Activated effector memory CD4-positive, alpha-beta T cell treated with Interleukin-2 at 50 U/mL for 16 hours (primary cell): ENCODE data around the gene C19orf85.
"Not testable (repeated sequence)": the region's sequence is repeated elsewhere in the genome, so short reads cannot be mapped to it uniquely, and the experiment has no call there.

Experiments
- DNase-seq: peaks from one replicate; pipeline ENCODE4 v3.0.0-alpha.2; 2020

Gene C19orf85

DNA sequence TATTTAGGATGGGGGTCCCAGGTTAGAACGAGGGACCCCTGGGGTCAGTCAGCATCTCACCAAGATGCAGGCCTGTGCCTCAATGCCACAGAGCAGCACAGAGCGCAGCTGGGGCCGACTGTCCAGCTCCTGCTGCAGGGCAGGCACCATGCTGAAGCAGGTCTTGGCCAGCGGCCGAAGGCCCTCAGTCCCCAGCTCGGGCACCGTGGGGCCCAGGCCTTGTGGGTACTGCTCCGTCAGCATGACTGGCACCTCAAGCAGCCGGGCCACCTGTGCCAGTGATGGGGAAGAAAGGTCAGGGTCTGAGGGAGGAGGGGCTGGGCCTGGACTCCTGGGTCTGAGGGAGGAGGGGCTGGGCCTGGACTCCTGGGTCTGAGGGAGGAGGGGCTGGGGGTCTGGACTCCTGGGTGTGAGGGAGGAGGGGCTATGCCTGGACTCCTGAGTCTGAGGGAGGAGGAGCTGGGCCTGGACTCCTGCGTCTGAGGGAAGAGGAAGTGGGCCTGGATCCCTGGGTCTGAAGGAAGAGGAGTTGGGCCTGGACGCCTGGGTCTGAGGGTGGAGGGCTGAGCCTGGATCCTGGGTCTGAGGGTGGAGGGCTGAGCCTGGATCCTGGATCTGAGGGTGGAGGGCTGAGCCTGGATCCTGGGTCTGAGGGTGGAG is 8.8 kb downstream of the C19orf85 start:
- no peak for DNase-seq

DNA sequence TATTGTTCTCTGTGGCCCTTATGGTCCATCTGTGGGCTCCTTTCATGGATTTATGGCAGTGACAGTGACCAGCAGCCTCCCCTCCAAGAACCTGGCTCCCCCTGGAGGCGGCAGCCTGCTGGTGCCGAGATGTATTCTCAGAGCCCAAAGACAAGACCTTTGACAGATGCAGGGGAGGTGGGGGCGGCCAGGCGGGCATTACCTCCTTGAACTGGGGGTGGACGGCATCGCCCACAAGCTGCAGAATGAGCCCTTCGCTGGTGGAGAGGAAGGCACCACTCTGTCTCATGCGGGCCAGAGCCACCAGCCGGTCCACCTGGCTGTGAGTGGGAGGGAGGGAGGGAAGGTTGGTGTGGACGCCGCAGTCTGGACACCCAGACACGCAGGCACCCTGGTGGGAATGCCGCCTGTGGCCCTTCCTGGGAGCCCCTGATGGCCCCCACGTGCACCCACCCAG is 9.7 kb downstream of the C19orf85 start:
- peak; percentile 26 for DNase-seq

DNA sequence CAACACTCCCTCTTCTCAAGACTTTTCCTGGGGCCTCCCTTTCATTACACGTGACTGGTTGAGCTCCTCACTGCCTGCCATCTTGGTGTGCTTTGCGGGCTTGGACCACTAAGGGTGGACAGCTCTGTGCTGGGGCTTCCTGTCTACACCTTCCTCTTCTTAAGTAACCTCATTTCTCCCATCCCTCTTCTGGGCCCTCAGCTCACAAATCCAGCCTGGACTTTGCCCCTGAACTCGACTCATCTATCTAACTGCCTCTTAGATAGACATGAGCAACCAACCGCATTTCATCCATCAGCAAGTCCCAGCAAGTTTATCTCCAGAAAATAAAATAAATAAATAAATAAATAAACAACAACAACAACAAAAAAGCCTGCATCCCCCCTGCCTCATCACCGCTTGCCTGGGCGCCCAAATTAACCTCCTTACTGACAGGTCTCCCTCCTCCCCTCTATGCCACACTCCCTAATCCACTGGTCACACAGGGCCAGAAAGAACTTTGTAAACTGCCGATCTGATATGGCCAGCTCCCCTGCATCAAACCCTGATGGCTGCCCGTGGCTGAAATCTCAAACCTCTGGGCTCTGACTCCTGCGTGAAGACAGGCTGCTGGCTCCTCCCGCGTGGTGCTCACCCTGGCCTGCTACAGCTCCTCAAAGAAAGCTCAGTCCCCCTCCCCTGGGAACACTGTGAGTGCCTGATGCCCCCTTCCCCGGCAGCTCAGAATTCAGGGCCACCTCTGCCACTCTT is 10.9 kb downstream of the C19orf85 start:
- no peak for DNase-seq

DNA sequence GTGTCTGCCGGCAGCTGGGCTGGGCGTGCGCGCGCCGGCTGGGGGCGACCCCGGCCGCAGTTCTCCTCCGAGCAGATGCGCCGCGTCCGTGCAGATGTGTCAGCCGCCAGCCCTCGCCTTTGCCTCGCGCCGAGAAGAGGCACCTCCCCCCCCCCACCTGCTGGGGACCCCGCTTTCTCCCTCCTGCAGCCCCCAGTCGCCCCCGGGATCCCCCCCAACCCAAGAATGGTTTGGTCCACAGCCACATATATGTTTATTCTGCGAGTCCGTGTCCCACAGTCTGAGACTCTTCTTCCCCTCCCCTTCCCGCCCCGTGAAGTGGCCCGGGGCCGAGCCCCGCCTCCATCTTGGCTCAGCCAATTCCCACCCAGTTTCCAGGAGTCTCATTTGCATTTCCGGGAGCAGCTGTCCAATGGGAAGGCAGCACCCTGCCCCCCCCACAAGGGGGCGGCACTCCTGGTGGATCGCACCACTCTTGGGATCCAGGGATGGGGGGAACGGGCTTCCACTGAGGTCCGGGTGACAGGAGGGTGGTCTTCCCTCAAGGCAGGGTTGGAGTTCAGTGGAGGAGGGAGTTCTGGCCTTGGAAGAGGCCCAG is 11.7 kb downstream of the C19orf85 start:
- DNase-seq, result no peak

DNA sequence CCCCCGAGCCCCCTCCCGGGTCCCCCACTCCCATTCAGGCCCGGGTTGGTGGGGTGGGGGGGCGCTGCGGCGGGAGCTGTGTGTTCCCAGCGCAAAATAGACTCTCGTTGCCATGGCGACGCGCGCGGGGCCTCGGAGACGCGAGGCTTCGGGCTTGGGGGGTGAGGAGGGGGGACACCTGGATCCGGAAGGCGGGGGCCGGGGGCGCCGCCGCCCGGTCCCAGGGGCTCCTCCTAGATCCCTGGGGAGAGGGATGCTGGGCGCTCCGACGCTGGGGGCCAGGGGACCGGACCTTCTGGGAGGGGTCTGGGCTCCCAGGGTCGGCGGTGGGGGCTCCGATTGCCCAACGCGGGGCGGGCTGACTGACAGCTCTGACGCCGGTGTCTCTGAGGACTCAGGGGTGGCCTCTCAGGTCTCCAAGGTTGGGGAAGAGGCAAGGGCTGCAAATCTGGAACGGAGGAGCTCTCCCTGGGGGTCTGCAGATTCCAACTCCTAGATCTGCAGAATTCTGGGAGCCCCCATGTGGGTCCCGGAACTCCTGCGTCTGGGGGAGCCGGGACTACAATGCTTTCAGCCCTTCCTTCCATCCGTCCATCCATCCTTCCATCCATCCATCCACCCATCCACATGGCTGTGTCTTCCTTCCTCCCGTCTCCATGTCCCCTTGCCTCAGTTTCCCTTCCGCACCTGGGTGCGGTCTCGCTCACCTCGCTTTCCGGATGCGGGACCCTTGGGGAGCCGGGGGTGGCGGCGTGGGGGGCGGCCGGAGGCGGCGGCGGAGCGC is 12.4 kb downstream of the C19orf85 start:
- DNase-seq, result no peak

DNA sequence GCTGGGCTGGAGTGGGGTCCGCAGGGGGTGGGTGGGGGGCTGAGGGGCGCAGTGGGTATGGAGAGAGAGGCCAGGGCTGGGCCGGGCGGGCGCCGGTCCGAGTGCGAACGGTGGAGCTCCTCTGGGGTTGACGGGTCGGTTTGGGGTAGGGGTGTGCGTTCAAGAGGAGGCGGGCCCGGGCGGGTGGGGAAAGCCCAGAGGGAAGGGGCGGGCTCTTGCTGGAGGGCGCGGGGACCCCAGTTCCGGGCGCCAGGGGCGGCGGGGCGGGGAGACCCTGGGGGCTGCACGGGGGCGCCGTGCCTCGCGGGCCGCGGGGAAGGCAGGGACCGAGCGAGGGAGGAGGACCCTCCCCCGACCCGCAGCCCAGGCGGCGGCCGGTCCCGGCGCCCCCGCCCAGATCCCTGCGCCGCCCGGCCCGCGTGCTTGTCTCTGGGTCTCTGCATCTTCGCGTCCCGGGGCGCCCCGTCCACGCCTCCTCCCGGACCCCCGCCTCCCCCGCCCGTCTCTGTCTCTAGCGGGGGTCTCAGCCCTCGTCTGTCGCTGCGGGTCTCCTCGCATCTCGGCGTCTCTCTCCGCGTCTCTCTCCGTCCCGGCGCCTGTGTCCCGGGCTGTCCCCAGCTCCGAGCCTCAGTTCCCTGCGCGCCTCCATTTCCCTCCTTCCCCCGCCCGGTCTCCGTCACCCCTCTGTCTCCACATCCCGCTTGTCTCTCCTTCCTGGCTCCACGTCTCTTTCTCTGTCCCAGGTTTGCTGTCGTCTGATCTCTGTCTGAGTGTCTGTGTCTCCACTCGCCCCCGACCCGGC is 13.2 kb downstream of the C19orf85 start:
- no peak for DNase-seq

DNA sequence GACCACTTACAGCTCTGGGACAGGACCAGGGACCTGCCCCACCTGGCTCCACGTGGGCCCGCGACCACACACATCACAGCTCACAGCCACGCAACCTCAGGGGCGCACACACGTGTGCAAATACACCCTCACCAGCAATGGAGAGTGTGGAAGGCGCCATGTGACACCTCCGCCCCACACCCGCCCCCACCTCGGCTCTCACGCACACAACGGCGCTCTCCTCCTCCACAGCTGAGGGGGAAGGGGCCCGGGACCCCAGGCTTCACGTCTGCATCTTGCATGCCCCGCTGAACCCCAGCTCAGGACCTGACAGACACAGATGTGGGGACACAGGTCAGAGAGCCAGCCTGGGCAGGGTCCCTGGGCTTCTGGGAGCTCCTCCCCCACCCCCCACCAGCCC is 15.1 kb downstream of the C19orf85 start:
- DNase-seq, result no peak

DNA sequence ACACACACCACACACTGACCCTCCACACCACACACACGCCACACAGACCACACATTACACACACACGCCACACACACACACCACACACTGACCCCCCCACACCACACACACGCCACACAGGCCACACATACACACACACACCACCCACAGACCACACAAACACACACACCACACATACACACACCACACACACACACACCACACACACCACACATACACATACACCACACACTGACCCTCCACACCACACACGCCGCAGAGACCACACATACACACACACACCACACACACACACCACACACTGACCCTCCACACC is 16.4 kb downstream of the C19orf85 start:
- not testable (repeated sequence) for DNase-seq

DNA sequence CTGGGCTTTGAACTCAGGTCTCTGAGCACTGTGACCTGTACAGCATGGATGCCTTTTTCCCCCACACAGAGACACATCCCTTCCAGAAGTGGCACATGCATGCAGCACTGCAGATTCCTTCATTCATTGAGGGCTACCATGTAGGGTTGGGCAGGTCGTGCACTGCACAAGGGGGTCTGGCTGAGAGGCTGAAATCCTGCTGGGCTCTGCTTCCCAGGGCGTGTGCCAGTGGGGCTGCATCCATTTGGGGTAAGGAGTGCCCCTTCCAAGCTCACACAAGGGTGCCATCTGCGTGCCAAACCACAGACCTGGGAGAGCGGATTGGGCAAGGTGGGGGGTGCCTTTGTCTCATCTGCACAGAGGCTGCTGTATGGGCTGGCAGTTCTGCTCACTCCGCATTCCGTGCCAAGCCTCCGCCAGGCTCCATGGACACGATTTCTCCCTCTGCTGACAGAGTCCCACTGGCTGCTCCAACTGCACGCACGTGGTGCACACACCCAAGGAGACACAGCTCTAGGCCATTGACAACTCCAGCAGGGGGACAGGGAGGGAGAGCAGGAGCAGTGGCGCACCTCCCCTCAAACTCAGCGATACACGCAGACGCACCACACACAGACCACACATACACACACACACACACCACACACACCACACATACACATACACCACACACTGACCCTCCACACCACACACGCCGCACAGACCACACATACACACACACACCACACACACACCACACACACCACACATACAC is 17.0 kb downstream of the C19orf85 start:
- DNase-seq, result no peak

DNA sequence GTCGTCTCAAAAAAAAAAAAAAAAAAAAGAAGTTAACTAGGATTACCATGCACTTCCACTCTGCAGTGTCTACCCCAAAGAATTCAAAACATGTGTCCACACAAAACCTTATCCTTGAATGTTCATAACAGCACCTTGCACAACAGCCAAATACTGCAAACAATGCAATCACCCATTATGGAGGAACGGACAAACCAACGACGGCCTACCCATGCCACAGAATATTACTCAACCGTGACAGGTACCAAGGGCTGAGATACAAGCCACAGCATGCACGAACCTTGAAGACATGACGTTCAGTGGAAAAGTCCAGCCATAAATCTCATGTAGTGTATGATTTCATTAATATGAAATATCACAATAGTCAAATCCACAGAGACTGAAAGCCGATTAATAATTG is 18.5 kb downstream of the C19orf85 start:
- no peak for DNase-seq

DNA sequence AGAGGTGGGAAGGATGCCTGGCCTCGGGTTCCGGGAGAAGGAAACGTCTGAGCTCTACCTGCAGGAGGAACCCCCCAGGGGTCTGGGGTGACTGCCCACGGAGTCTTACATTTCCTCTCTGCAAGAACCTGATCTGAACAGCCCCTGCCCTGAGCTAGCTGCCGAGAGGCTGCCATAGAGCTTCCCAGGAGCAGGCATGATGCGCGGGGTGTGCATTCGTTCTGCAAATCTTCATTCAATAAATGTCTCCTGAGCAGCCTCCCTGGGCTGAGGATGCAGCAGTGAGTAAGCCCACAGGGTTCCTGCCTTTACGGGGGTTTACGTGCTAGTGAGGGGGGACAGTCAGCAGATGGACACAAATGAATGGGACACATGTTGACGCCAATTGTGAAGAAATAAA is 19.9 kb downstream of the C19orf85 start:
- DNase-seq, result no peak

DNA sequence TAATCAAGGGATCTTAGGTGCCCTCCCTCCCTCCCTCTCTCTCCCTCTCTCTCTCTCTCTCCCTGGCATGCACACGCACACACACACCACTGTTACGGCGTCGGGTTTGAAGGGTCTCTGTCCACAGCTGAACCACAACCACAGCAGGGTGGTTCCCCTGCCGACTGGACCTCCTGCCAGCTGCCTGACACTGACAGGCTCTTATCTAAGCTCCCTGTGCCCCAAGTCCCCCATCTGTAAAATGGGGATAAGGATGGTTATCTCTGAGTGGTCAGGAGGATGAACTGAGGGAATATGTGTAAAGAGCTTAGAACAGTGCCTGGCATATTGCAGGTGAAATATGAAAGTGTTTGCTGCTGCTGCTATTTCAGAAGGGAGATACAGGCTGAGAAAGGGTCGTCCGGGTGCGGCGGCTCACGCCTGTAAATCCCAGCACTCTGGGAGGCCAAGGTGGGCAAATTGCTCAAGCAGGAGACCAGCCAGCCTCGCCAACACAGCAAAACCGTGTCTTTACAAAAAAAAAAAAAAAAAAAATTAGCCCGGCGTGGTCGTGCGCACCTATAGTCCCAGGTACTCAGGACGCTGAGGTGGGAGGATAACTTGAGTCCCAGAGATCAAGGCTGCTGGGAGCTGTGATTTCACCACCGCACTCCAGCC is 20.6 kb downstream of the C19orf85 start:
- DNase-seq, result no peak

DNA sequence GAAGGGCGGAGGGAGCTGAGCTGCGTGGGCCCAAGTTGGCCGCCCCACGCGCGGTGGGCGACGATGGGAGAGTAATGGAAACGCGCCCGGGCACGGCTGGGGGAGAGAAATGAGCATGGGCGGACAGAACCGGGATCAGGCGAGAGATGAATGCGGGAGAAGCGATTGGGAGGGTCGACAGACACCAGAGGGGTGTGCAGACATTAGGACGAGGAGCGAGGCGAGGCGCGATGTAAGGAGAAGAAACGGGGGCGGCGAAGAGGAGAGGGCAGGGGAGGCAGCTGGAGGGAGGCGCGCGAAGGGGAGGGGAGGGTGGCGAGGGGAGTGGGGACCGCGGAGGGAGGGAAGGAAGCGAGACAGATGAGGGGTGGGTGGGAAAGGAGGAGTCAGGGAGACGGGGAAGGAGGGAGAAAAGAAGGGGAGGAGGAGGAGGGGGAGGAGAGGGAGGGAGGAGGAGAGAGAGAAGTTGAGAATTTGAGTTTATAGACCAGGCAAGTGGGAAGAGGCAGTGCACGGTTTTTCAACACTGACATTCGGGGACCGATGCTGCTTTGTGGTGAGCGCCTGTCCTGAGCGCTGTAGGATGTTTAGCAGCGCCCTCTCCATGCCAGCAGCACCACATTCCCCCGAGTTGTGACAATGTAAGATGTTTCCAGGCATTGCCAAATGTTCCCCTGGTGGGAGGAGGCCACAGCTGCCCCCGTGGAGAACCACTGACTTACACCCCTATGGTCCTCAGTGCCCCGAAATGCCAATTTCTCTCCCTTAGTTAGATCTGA is 21.3 kb downstream of the C19orf85 start, which contains the start of gene SHISA7:
Gene SHISA7 (minus strand): TSS at position 256 of the 779 bp plus-strand sequence. CDS start 437 bp downstream, outside the sequence.
- DNase-seq, result no peak

DNA sequence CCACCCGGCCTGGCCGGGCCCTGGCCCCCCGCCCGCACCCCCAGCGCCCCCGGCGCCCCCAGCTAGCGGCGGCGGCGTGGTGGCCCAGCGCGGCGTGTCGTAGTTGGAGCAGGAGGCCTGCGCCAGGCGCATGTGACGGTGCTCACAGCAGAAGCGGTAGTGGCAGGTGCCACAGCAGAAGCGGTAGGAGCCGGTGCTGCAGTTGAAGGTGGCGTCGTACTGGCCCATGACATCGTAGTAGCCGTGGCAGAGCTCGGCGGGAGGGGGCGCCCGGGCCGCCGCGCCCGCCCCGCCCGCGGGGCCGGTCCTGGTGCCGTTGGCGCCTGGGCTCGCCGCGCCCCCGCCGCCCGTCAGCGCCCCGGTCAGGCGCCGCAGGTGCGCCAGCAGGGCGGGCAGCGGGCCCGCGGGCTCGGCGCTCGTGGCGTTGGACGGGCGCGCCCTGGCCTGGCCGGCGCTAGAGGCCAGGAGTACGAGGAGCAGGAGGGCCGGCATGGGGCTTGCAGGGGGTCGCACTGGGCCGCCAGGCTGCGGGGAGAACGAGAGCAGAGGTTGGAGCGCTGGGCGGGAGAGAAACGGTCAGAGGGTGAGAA is 22.1 kb downstream of the C19orf85 start:
- no peak for DNase-seq

DNA sequence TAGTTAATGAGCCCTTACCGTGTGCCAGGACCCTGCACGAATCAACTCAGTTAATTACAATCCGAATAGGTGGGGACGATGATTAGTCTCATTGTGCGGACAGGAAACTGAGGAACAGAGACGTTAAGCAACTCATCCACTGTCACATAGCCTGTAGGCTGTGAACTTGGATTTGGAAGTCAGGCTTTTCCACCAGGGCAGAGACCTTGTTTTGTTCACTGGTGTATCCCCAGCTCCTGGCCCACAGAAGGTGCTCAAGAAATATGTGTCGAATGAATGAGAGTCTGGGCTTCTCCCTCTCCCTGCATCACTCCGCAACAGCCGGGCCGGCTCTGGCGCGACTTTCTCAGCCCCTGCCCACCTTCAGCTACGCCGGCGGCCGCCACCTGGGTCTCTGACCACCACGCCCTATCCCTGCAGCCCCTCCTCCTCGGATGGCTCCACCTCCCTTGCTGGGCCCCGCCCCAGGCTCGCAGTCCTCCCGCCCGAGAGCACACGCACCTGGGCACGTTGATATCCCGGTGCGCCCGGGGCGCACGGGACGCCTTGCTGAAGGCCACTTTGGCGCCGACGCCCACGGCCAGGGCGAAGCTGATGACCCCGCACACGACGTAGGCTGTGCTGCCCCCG is 22.7 kb downstream of the C19orf85 start:
- DNase-seq, result no peak

DNA sequence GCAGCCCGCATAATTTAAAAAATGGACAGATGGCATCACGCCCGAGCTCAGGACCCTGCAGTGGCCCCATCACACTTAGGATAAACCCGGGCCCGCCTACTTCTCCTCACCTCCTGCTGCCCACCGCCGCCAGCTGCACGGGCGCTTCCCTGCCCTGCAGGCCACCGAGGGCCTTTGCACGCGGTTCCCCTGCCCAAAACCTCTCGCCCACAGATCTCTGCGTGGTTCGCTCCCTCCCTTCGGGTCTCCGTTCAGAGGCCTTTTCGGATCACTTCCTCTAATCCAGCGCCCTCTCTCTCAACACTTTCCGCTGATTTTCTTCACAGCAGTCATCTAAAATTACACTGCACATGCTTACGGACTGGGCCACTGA is 23.2 kb downstream of the C19orf85 start:
- DNase-seq, result no peak

DNA sequence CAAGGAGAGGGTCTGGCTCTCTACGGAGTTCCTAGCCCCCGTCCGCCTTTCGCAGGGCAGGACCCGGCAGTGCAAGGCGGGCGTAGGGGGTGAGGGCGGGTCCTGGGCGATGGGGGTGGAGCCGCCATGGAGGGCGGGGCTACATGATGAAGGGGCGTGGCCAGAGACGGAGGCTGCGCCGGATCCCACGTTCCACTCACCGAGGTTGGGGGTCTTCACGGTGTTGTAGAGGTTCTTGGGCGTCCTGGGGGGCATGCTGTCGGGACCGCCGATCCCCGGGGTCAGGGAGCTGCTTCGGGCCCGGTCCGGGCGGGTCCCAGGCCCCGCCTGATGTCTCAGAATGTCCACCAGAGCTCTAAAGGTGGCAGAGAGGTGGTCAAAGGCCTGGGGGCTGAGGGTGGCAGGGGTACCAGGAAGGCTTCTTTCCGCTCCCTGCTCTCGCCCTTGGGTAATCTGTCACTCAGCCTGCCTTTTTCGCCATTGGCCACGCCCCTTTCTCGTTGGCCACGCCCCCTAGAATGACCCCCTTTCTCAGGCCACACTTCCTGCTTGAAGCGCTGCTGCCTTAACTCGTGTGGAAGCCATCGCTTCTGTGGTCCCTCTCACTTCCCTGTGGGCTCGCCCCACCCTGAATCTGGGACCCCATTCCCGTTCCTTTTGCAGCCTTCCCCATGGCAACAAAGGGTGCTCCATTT is 24.0 kb downstream of the C19orf85 start:
- DNase-seq, result no peak

DNA sequence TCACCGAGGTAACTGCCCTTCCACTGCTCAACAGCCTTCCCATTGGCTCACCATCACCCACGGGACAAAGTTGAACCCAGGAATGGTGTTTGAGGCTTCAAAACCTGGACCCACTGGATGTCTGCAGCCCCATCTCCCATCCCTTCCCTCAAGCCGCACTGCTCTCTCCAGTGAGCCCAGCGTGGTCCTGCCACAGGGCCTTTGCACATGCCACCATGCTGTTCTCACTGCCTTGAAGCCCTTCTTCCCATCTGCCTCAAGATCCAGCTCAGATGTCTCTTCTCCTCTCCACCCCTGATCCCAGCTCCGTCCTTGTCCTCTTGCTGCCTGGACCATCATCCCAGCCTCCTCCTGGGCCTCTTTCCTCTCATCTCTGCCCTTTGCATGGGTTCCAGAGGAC is 25.5 kb downstream of the C19orf85 start:
- DNase-seq, result no peak

DNA sequence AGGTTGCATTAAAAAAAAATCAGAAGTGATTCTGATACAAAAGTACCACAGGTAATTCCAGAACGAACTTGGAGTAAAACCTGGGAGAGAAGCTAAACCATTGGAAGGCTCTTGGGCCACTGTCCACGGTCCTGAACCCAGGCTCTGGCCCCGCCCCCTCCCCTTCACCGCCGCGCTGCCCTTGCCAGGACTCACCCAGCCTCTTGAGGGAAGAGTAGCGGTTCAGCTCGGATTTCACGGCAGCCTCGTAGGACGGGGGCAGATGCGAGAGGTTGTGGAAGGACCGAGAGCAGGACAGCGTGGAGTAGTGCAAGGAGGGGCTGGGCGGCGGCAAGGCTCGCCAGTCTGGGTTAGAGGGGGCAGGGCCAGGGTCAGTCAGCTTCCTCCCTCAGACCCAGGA is 27.1 kb downstream of the C19orf85 start:
- no peak for DNase-seq
